HepG2 (cell line): Measurements from ENCODE around the gene PSMC3IP. TPM values are rescaled to one million over a fixed set of nuclear protein-coding genes. Genes with fewer than 3 reads are reported as not detected.

Source experiments
- ARHGAP35 ChIP-seq: sonication (generic); formaldehyde crosslinking; IDR thresholded peaks from 2 replicates; pipeline ENCODE4 v1.9.0; 2022; ENCODE audit warnings: mild to moderate bottlenecking, inconsistent platforms, moderate library complexity, missing genetic modification reagents, borderline replicate concordance
- DMTF1 ChIP-seq: sonication (generic); formaldehyde crosslinking; IDR thresholded peaks from 2 replicates; pipeline ENCODE4 v1.4.0; 2020; ENCODE audit warnings: mild to moderate bottlenecking, missing genetic modification reagents
- EP300 ChIP-seq, 3 experiments: sonication (generic) in 1 of 3; formaldehyde crosslinking in 1 of 3; IDR thresholded peaks; 2 replicates each; pipeline versions ENCODE4 v1.5.1 to v1.6.1; 2011 to 2020; ENCODE audit warnings: low read depth in 2 of 3, low read length in 2 of 3, borderline replicate concordance in 1 of 3, improper control_type of control experiment in 1 of 3, mild to moderate bottlenecking in 1 of 3, missing genetic modification reagents in 1 of 3, moderate library complexity in 1 of 3
- FUBP1 ChIP-seq: sonication (generic); formaldehyde crosslinking; IDR thresholded peaks from 2 replicates; pipeline ENCODE4 v1.5.1; 2020; ENCODE audit warnings: missing genetic modification reagents, mild to moderate bottlenecking, borderline replicate concordance
- GABPB1 ChIP-seq: IDR thresholded peaks from 2 replicates; pipeline ENCODE4 v1.6.1; 2016; ENCODE audit warnings: mild to moderate bottlenecking, missing genetic modification reagents, moderate library complexity, missing compliant biosample characterization
- IRX3 ChIP-seq: sonication (generic); formaldehyde crosslinking; IDR thresholded peaks from 2 replicates; pipeline ENCODE4 v1.8.1; 2023; ENCODE audit warnings: mild to moderate bottlenecking, low read depth, missing genetic modification reagents, borderline replicate concordance
- KLF6 ChIP-seq: IDR thresholded peaks from 2 replicates; pipeline ENCODE4 v1.8.0; 2016; ENCODE audit warnings: missing biosample characterization, missing genetic modification reagents
- PHF20 ChIP-seq: sonication (generic); formaldehyde crosslinking; IDR thresholded peaks from 2 replicates; pipeline ENCODE4 v1.5.0; 2020; ENCODE audit warnings: mild to moderate bottlenecking, missing genetic modification reagents
- RXRB ChIP-seq: IDR thresholded peaks from 2 replicates; pipeline ENCODE4 v1.6.1; 2016; ENCODE audit warnings: borderline replicate concordance, missing genetic modification reagents, missing compliant biosample characterization
- SP4 ChIP-seq: sonication (generic); formaldehyde crosslinking; IDR thresholded peaks from 2 replicates; pipeline ENCODE4 v1.8.1; 2023; ENCODE audit warnings: mild to moderate bottlenecking, missing genetic modification reagents
- ZGPAT ChIP-seq: IDR thresholded peaks from 2 replicates; pipeline ENCODE4 v1.6.1; 2016; ENCODE audit warnings: mild to moderate bottlenecking
- ZNF10 ChIP-seq: sonication (generic); formaldehyde crosslinking; IDR thresholded peaks from 2 replicates; pipeline ENCODE4 v1.4.0; 2020; ENCODE audit warnings: mild to moderate bottlenecking, low read depth, missing genetic modification reagents, borderline replicate concordance
- ZNF18 ChIP-seq: sonication (generic); formaldehyde crosslinking; IDR thresholded peaks from 2 replicates; pipeline ENCODE4 v1.8.0; 2022; ENCODE audit warnings: mild to moderate bottlenecking, missing genetic modification reagents; ENCODE audit not compliant: insufficient replicate concordance
- ZNF275 ChIP-seq: sonication (generic); formaldehyde crosslinking; IDR thresholded peaks from 2 replicates; pipeline ENCODE4 v1.8.0; 2022; ENCODE audit warnings: missing genetic modification reagents, mild to moderate bottlenecking, inconsistent platforms, borderline replicate concordance
- ZNF749 ChIP-seq: sonication (generic); formaldehyde crosslinking; IDR thresholded peaks from 2 replicates; pipeline ENCODE4 v1.8.0; 2022; ENCODE audit warnings: mild to moderate bottlenecking, missing genetic modification reagents, moderate library complexity, borderline replicate concordance
- ZSCAN22 ChIP-seq: sonication (generic); formaldehyde crosslinking; IDR thresholded peaks from 2 replicates; pipeline ENCODE4 v1.4.0; 2020; ENCODE audit warnings: mild to moderate bottlenecking, missing genetic modification reagents
- ZSCAN31 ChIP-seq: sonication (generic); formaldehyde crosslinking; IDR thresholded peaks from 2 replicates; pipeline ENCODE4 v1.5.0; 2020; ENCODE audit warnings: low read depth, mild to moderate bottlenecking, missing genetic modification reagents
- polyA plus RNA-seq, 8 experiments: library from polyadenylated mRNA; depleted of rRNA in 3 of 8; stranded (reverse) in 7 of 8; unstranded in 1 of 8; fragments of >200 nt; fragmentation: Illumina TruSeq in 4 of 8; extraction: Trizol in 4 of 8; gene quantifications; 2 replicates each; pipeline versions ENCODE4 v1.2.1 to v1.2.3, GENCODE V29; 2011 to 2016; ENCODE audit warnings: low read depth in 4 of 8, missing spikeins in 1 of 8, mixed read lengths in 1 of 8; ENCODE audit not compliant: insufficient read depth in 1 of 8
- total RNA-seq, 5 experiments: library from RNA; depleted of rRNA; stranded (reverse); fragments of >200 nt; fragmentation: Illumina TruSeq; extraction: Trizol; gene quantifications; 2 replicates each; pipeline ENCODE4 v1.2.3, GENCODE V29; 2016; ENCODE audit warnings: low read depth in 1 of 5
- TF ChIP-seq, protein P1 (sequence below): IDR thresholded peaks from 2 replicates; pipeline ENCODE4 v1.6.1; 2018; ENCODE audit warnings: missing genetic modification reagents

The PSMC3IP gene
- total and polyA plus RNA-seq, 2 of the 13 experiments (the other 11 are each of a cell fraction or from before 2014, with no cell fraction given), result 6.5 to 22.4 TPM

DNA sequence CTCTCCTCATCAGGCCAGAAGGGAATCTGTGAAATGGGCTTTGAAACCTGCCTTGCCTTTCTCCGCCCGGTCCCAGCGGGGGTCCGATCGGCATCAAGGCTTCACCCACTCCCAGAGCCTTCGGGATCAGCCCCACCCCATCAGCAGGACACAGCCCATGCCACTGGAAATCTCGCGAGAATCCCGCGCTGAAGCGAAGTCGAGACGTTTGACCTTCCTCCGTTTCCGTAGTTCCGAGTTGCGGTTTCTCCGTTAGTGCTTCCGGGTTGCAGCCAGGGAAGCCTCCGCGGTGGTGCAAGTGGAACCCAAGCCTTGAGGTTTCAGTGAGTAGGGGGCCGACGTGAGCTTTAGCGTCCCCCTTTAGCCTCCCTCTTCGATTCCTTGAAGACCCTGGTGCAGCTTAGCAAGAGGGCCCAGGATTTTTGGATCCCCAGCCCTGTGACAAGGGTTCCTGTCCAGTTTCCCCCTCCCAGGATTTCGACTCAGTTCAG, 15.6 kb downstream of the PSMC3IP start, which contains the start of gene COASY (continued):
- TF ChIP-seq ZSCAN31, result 0 out of 2 replicates have a peak, but pooled peaks have one; percentile 39
- TF ChIP-seq, protein P1, sequence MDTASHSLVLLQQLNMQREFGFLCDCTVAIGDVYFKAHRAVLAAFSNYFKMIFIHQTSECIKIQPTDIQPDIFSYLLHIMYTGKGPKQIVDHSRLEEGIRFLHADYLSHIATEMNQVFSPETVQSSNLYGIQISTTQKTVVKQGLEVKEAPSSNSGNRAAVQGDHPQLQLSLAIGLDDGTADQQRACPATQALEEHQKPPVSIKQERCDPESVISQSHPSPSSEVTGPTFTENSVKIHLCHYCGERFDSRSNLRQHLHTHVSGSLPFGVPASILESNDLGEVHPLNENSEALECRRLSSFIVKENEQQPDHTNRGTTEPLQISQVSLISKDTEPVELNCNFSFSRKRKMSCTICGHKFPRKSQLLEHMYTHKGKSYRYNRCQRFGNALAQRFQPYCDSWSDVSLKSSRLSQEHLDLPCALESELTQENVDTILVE, result peak; percentile 91; the same call in 1 of the 2 replicates
- TF ChIP-seq ZSCAN22 (CRISPR knock-in tag), result no peak; the same call in 1 of the 2 replicates
- peak; percentile 95 for TF ChIP-seq PHF20 (CRISPR knock-in tag)
- no peak for TF ChIP-seq ZNF10
- TF ChIP-seq ZNF749 (CRISPR knock-in tag), result no peak; the same call in none of the 2 replicates
- no peak for TF ChIP-seq DMTF1 (CRISPR knock-in tag)
- 0 out of 2 replicates have a peak, but pooled peaks have one; percentile 19 for TF ChIP-seq ARHGAP35
- TF ChIP-seq ZNF275 (CRISPR knock-in tag), result peak; percentile 44
- TF ChIP-seq FUBP1 (CRISPR knock-in tag), result peak; percentile 94; the same call in 1 of the 2 replicates
- TF ChIP-seq ZGPAT, result peak; percentile 94
- peak; percentile 87 for TF ChIP-seq RXRB (CRISPR knock-in tag)
- TF ChIP-seq KLF6 (CRISPR knock-in tag), result peak; percentile 82
- TF ChIP-seq SP4 (CRISPR knock-in tag), result no peak; the same call in none of the 2 replicates
- TF ChIP-seq ZNF18, result peak; percentile 82
- TF ChIP-seq GABPB1 (CRISPR knock-in tag), result peak; percentile 98
- peak in 1 of 2 experiments; percentile 70; a peak in 1 of 4 replicates for TF ChIP-seq EP300 (IDR thresholded peaks at IDR 0.05; ENCODE audit: low read depth in 2 of 2, low read length in 2 of 2)
- TF ChIP-seq EP300 (CRISPR knock-in tag; IDR thresholded peaks at IDR 0.05; ENCODE audit: borderline replicate concordance), result peak; percentile 37; the same call in 1 of the 2 replicates
- no peak for TF ChIP-seq IRX3 (CRISPR knock-in tag)
